DND-41 (cell line): Measurements from ENCODE around the gene CD69.
A peak's percentile ranks its signal among the peaks of the same experiment; 100 is the strongest.

Experiments used
- ATAC-seq: fragments of 200-7000 bp; cut with Tn5 transposase; 3 replicates; pipeline ENCODE4 v1.9.1; 2021; ENCODE audit warnings: low read depth; ENCODE audit not compliant: insufficient read depth
- DNase-seq: peaks from one replicate; pipeline ENCODE4 v3.0.0-alpha.2; 2020
- H2AFZ ChIP-seq: 2 replicates; pipeline ENCODE4 v1.6.0; 2012; ENCODE audit warnings: low read depth, low read length
- H3K27ac ChIP-seq: 2 replicates; pipeline ENCODE4 v1.5.1; 2012; ENCODE audit warnings: low read length, inconsistent platforms
- H3K27me3 ChIP-seq: fragments of 200-600 bp; sonication (generic); 2 replicates; pipeline ENCODE4 v1.6.0; 2012; ENCODE audit warnings: low read length, mild to moderate bottlenecking, inconsistent platforms; ENCODE audit not compliant: insufficient read depth, poor library complexity
- H3K36me3 ChIP-seq: 2 replicates; pipeline ENCODE4 v1.5.1; 2012; ENCODE audit warnings: low read length, inconsistent platforms; ENCODE audit not compliant: insufficient read depth
- H3K4me1 ChIP-seq: 2 replicates; pipeline ENCODE4 v1.5.1; 2012; ENCODE audit warnings: mild to moderate bottlenecking, low read length; ENCODE audit not compliant: insufficient read depth
- H3K4me2 ChIP-seq: 2 replicates; pipeline ENCODE4 v1.6.0; 2012; ENCODE audit warnings: mild to moderate bottlenecking, moderate library complexity, low read length, inconsistent platforms; ENCODE audit not compliant: insufficient read depth
- H3K4me3 ChIP-seq, 2 experiments: fragments of 200-600 bp in 1 of 2; shearing (Covaris generic) in 1 of 2; 2 replicates each; pipeline ENCODE4 v1.5.1; 2012 to 2016; ENCODE audit warnings: inconsistent platforms in 2 of 2, low read length in 2 of 2, mild to moderate bottlenecking in 2 of 2, low read depth in 1 of 2, moderate library complexity in 1 of 2
- H3K79me2 ChIP-seq: 2 replicates; pipeline ENCODE4 v1.6.0; 2012; ENCODE audit warnings: low read length, inconsistent platforms; ENCODE audit not compliant: insufficient read depth
- H3K9ac ChIP-seq: 2 replicates; pipeline ENCODE4 v1.6.0; 2012; ENCODE audit warnings: low read depth, mild to moderate bottlenecking, inconsistent platforms, low read length, moderate library complexity
- H3K9me3 ChIP-seq: 2 replicates; pipeline ENCODE4 v1.5.1; 2012; ENCODE audit warnings: low read length, moderate library complexity, mild to moderate bottlenecking, inconsistent platforms; ENCODE audit not compliant: insufficient read depth, severe bottlenecking
- H4K20me1 ChIP-seq: 2 replicates; pipeline ENCODE4 v1.6.0; 2012; ENCODE audit warnings: low read length; ENCODE audit not compliant: insufficient read depth
- EZH2 ChIP-seq: IDR thresholded peaks from 3 replicates; pipeline ENCODE4 v1.6.1; 2012; ENCODE audit warnings: borderline replicate concordance, low read depth, mild to moderate bottlenecking, moderate library complexity, low read length, inconsistent platforms; ENCODE audit not compliant: severe bottlenecking
- TF ChIP-seq, protein P1 (sequence below): IDR thresholded peaks from 2 replicates; pipeline ENCODE4 v1.5.1; 2012; ENCODE audit warnings: borderline replicate concordance, low read length, moderate library complexity, mild to moderate bottlenecking; ENCODE audit not compliant: poor library complexity, severe bottlenecking; ENCODE audit errors: extremely low read depth

The CD69 gene

DNA sequence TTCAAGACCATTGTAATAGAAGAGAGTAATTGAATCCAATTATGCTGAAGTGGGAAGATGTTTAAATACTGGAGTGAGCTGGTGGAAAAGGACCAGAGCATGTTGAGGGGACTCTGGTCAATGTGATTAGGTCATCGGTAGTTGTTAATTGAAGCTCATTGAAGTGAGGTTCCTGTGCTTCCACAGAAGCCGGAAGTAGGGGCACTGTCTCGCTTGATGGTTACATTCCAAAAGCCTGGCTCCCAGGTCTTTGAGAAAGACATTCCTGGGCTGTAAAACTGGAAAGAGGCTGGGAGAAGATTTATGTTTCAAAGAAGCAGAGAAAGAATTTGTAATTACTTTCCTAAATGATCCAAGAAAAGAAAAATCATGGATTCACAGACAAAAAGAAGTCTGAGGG is 15.5 kb downstream of the CD69 start:
- no peak for DNase-seq
- Histone ChIP-seq H3K9ac (no peak overlapping the region), H3K79me2 (no peaks in the 10 kb centered on the region), H3K36me3 (no peaks in the 10 kb centered on the region), H3K4me1 (peaks cover 28% of the 10 kb centered on the region), H3K27me3 (peaks cover 9% of the 10 kb centered on the region), H3K9me3 (no peaks in the 10 kb centered on the region), H3K4me3 (no peak overlapping the region), H2AFZ (no peak overlapping the region), H3K4me2 (no peak overlapping the region), H3K27ac (no peak overlapping the region), H4K20me1 (no peaks in the 10 kb centered on the region)
- no peak for TF ChIP-seq EZH2
- TF ChIP-seq, protein P1, sequence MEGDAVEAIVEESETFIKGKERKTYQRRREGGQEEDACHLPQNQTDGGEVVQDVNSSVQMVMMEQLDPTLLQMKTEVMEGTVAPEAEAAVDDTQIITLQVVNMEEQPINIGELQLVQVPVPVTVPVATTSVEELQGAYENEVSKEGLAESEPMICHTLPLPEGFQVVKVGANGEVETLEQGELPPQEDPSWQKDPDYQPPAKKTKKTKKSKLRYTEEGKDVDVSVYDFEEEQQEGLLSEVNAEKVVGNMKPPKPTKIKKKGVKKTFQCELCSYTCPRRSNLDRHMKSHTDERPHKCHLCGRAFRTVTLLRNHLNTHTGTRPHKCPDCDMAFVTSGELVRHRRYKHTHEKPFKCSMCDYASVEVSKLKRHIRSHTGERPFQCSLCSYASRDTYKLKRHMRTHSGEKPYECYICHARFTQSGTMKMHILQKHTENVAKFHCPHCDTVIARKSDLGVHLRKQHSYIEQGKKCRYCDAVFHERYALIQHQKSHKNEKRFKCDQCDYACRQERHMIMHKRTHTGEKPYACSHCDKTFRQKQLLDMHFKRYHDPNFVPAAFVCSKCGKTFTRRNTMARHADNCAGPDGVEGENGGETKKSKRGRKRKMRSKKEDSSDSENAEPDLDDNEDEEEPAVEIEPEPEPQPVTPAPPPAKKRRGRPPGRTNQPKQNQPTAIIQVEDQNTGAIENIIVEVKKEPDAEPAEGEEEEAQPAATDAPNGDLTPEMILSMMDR = no peak
- no peak for ATAC-seq

DNA sequence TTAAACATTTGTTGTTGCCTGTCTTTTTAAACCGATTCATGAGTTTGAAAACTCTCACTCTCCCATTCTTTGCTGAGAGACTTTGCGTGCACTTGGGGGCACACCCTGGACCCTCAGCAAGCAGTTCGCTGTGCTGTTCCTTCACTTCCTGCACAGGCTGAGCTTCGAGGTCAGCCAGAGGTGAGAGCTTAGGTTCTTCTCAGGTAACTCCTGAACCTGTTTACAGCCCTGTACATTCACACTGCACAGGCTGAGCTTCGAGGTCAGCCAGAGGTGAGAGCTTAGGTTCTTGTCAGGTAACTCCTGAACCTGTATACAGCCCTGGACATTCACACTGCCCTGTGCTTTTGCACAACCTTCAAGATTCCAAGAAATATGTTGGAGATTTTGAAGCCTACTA is 18.0 kb downstream of the CD69 start:
- no peaks in the 10 kb centered on the region for H3K36me3 ChIP-seq
- H3K4me1 ChIP-seq = peaks cover 31% of the 10 kb centered on the region
- H3K9me3 ChIP-seq = no peaks in the 10 kb centered on the region
- DNase-seq (no peak), ATAC-seq (no peak)
- no peak for TF ChIP-seq EZH2
- TF ChIP-seq, protein P1 = no peak
- no peak overlapping the region for H3K9ac ChIP-seq
- peaks cover 11% of the 10 kb centered on the region for H3K27me3 ChIP-seq
- no peaks in the 10 kb centered on the region for H4K20me1 ChIP-seq
- H3K79me2 ChIP-seq = no peaks in the 10 kb centered on the region
- H3K4me3 ChIP-seq = peak overlapping the region in 1 of 2 experiments; percentile 33; a peak in 1 of 4 replicates
- H3K27ac ChIP-seq = no peak overlapping the region
- no peak overlapping the region for H2AFZ ChIP-seq
- peak overlapping the region; percentile 55 for H3K4me2 ChIP-seq

DNA sequence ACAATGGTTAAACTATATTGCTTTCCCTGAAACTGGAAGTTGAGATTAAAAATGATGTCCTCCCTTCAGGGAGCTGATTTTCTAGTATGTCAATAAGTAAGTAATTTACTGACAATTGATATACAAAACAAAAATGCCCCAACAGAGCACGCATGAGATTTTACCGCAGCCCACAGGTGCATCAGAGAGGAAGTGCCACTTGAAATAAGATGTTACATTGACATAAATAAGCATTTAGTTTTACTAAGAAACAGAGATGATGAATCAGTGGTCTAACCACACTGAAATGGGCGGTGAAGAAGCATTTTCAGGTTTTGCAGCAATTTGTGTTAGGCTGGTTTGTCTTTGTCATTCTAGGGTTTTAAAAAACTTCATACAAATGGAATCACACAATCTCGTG is 19.0 kb downstream of the CD69 start:
- TF ChIP-seq, protein P1 = no peak
- no peak for TF ChIP-seq EZH2
- Histone ChIP-seq H3K27me3 (peaks cover 11% of the 10 kb centered on the region), H3K4me2 (peak overlapping the region; percentile 55), H3K4me3 (no peak overlapping the region), H3K9me3 (no peaks in the 10 kb centered on the region), H3K79me2 (no peaks in the 10 kb centered on the region), H3K27ac (no peak overlapping the region), H2AFZ (no peak overlapping the region), H4K20me1 (no peaks in the 10 kb centered on the region), H3K4me1 (peaks cover 38% of the 10 kb centered on the region), H3K36me3 (no peaks in the 10 kb centered on the region), H3K9ac (no peak overlapping the region)
- ATAC-seq (peak; percentile 93), DNase-seq (peak; percentile 68)
